Body of pancreas (tissue), 4 donors: ENCODE data around the gene TESMIN. TPM values are rescaled to one million over a fixed set of nuclear protein-coding genes. Genes with fewer than 3 reads are reported as not detected.

Experiments
- ATAC-seq: fragments of 150-250 bp; one replicate; pipeline ENCODE4 v1.9.1; 2016
- DNase-seq, 4 donors: peaks; one replicate each; pipeline ENCODE4 v3.0.0-alpha.2; 2019
- H3K27ac ChIP-seq, 4 donors: fragments of 200-600 bp; sonication (generic); 1 replicate in 3 of 4; 2 replicates in 1 of 4; pipeline versions ENCODE4 v1.5.1 to v1.6.1; 2016 to 2019; ENCODE audit warnings: mild to moderate bottlenecking in 1 of 4, mixed read lengths in 1 of 4, moderate library complexity in 1 of 4
- H3K27me3 ChIP-seq, 2 donors: fragments of 200-600 bp; sonication (generic); one replicate each; pipeline ENCODE4 v1.6.0; 2016; ENCODE audit warnings: mild to moderate bottlenecking in 1 of 2
- H3K36me3 ChIP-seq, 2 donors: fragments of 200-600 bp; sonication (generic); replicated peaks in 1 of 2; 2 replicates each; pipeline ENCODE4 v1.5.1; 2016; ENCODE audit warnings: low read depth in 2 of 2; ENCODE audit not compliant: insufficient read depth in 1 of 2
- H3K4me1 ChIP-seq: fragments of 200-600 bp; sonication (generic); one replicate; pipeline ENCODE4 v1.6.0; 2016
- H3K4me3 ChIP-seq, 2 donors: fragments of 200-600 bp; sonication (generic); 1 replicate in 1 of 2; 2 replicates in 1 of 2; pipeline ENCODE4 v1.5.1; 2016 to 2019
- H3K9me3 ChIP-seq, 3 donors: fragments of 200-600 bp; sonication (generic); 1 replicate in 2 of 3; 2 replicates in 1 of 3; pipeline ENCODE4 v1.5.1; 2016
- CTCF ChIP-seq, 7 experiments: fragments of 450-650 bp in 4 of 7; fragments of 200-600 bp in 3 of 7; sonication (generic) in 3 of 7; IDR thresholded peaks; one replicate each; pipeline ENCODE4 v1.5.1; 2016 to 2019; ENCODE audit warnings: antibody characterized with exemption in 7 of 7
- POLR2A ChIP-seq, 3 donors: fragments of 450-650 bp; IDR thresholded peaks; one replicate each; pipeline ENCODE4 v1.6.1; 2016; ENCODE audit warnings: antibody characterized with exemption in 3 of 3, mild to moderate bottlenecking in 2 of 3
- WGBS, 2 donors: methylation state at CpG; one replicate each; pipeline ENCODE4 v1.1.5; 2017; 5-methylcytosine and 5-hydroxymethylcytosine counted together
- intact Hi-C: fragments of 100-400 bp; cut with DNase I; formaldehyde crosslinking; loops from one replicate; pipeline ENCODE4 v1.15.1; 2023
- total RNA-seq, 2 donors: library from RNA; depleted of rRNA; stranded (reverse); fragments of >200 nt; gene quantifications; one replicate each; pipeline ENCODE4 v1.1.0, GENCODE V29; 2016

Gene TESMIN
- total RNA-seq, 2 donors from 2014 or later = 1.6 to 7.9 TPM

GRCh38 chr11:68693484-68693882, 57.8 kb downstream of the TESMIN start:
- H3K27me3 ChIP-seq = no peaks in the 10 kb centered on the region
- WGBS, 2 donors = 72 to 79% methylated on average over 10 of the region's 10 CpGs
- TF ChIP-seq CTCF (IDR thresholded peaks at IDR 0.05) (no peak), POLR2A (IDR thresholded peaks at IDR 0.05) (no peak)
- intact Hi-C loops = no loop called here
- no peaks in the 10 kb centered on the region for H3K9me3 ChIP-seq
- no peaks in the 10 kb centered on the region for H3K36me3 ChIP-seq
- no peaks in the 10 kb centered on the region for H3K4me1 ChIP-seq
- H3K27ac ChIP-seq = no peak overlapping the region
- H3K4me3 ChIP-seq = no peak overlapping the region
- DNase-seq (no peak), ATAC-seq (no peak)

GRCh38 chr11:68692871-68693483, 58.3 kb downstream of the TESMIN start:
- H3K27ac ChIP-seq = no peak overlapping the region
- 65 to 76% methylated on average over 9 to 15 of the region's 15 CpGs for WGBS, 2 donors
- no peaks in the 10 kb centered on the region for H3K27me3 ChIP-seq
- H3K36me3 ChIP-seq = no peaks in the 10 kb centered on the region
- H3K4me3 ChIP-seq = no peak overlapping the region
- ATAC-seq (no peak), DNase-seq (no peak)
- no peaks in the 10 kb centered on the region for H3K4me1 ChIP-seq
- TF ChIP-seq POLR2A (IDR thresholded peaks at IDR 0.05) (no peak), CTCF (IDR thresholded peaks at IDR 0.05) (no peak)
- intact Hi-C loops = no loop called here
- no peaks in the 10 kb centered on the region for H3K9me3 ChIP-seq

- H3K9me3 ChIP-seq = no peaks in the 10 kb centered on the region
- intact Hi-C loops = no loop called here
- 60 to 81% methylated on average over 9 to 10 of the region's 10 CpGs for WGBS, 2 donors
- no peak overlapping the region for H3K27ac ChIP-seq
- TF ChIP-seq POLR2A (IDR thresholded peaks at IDR 0.05) = no peak
- TF ChIP-seq CTCF (IDR thresholded peaks at IDR 0.05) = no peak
- DNase-seq (no peak), ATAC-seq (no peak)
- H3K4me3 ChIP-seq = no peak overlapping the region
- H3K36me3 ChIP-seq = no peaks in the 10 kb centered on the region
- H3K27me3 ChIP-seq = no peaks in the 10 kb centered on the region
- H3K4me1 ChIP-seq = no peaks in the 10 kb centered on the region
Measured at GRCh38 chr11:68692115-68692514, 59.2 kb downstream of the TESMIN start.

- ATAC-seq = no peak
Measured at GRCh38 chr11:68691402-68691784, 59.9 kb downstream of the TESMIN start.

More at GRCh38 chr11:68691402-68691784, 59.9 kb downstream of the TESMIN start:
- Histone ChIP-seq H3K27me3 (no peaks in the 10 kb centered on the region), H3K4me1 (no peaks in the 10 kb centered on the region), H3K9me3 (no peaks in the 10 kb centered on the region), H3K4me3 (no peak overlapping the region), H3K36me3 (no peaks in the 10 kb centered on the region), H3K27ac (no peak overlapping the region)
- WGBS, 2 donors = 76 to 77% methylated on average over 9 of the region's 9 CpGs
- intact Hi-C loops = no loop called here
- no peak for DNase-seq
- no peak for TF ChIP-seq CTCF (IDR thresholded peaks at IDR 0.05)
- TF ChIP-seq POLR2A (IDR thresholded peaks at IDR 0.05) = no peak
